Stimulated activated CD8-positive, alpha-beta memory T cell treated with anti-CD3 and anti-CD28 coated beads, Interleukin-15, amount 100 ng/mL, for 1 hour (primary cell): ENCODE measurements around the gene NME3.

Experiments
- DNase-seq: peaks from one replicate; pipeline ENCODE4 v3.0.0-alpha.2; 2020; ENCODE audit warnings: low read depth

NME3 gene

DNA sequence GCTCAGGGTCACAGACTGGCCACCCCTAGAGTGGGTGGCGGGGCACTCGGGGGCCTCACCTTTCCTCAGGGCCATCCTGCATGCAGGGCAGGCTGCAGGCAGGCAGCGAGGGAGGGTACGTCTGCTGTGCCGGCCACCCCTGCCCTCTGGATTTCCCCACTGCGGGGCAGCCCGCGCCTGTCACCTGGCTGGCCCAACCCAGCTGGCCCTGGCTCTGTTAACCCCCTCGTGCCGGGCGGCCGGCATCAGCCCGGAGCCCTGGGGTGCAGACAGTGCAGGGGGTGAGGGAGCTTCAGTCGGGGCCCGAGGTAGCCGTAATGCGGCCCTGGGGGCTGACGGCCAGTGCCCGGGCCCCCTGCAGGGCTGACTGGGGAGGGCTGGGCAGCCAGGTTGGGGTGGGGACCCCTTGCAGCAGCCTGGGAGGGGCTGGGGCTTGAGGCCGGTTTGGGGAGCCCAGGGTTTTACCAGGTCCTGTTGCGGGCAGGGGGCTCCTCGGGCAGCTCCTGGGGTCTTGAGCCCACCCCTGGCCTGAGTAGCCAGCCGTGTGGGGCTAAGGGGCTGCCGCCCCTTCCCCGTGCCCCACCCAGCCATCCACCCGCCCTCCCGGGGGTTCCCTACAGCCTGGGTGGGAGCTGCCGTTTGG is 22.4 kb upstream of the NME3 start, which contains the start of gene IGFALS:
Gene IGFALS, minus strand, starts transcription at position 128 of the 643 bp plus-strand sequence. Its CDS starts 53 bp downstream, at position 75.
- no peak for DNase-seq

GRCh38 chr16:1792836-1793577 is 21.7 kb upstream of the NME3 start:
- no peak for DNase-seq

DNA sequence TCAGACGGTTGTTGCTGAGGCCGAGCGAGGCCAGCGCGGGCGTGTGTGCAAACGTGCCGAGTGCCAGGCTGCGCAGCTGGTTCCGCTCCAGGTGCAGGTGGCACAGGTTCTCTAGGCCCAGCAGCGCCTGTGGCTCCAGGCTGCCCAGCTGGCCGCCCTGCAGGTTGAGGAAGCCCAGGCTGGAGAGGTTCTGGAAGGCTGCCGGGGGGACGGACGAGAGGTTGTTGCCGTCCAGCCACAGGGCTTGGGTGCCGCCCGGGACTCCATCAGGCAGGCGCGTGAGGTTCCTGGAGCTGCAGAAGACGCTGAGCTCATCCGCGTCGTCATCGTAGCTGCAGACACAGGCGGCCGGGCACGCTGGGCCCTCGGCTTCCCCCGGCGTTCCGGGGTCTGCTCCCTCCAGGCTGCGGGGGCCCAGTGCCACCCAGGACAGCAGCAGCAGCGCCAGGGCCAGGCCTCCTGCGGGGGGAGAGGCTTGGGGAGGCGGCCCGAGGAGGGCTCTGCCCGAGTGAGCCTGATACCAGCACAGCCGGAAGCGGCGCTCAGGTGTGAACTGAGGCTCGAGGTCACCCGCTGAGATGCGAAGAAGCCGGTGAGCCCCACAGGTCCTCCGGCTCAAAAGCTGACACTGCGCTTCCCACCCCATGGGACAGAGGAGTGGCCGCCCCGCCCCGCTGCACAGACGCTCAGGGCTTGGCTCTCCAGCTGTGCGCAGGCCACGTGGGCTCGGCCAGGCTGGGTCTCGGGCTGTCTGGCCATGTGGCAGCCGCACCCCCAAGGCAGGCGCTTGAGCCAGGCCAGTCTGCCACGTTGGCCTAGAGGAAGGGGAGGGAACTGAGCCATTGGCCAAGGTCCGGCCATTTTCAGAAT is 20.8 kb upstream of the NME3 start:
- no peak for DNase-seq

DNA sequence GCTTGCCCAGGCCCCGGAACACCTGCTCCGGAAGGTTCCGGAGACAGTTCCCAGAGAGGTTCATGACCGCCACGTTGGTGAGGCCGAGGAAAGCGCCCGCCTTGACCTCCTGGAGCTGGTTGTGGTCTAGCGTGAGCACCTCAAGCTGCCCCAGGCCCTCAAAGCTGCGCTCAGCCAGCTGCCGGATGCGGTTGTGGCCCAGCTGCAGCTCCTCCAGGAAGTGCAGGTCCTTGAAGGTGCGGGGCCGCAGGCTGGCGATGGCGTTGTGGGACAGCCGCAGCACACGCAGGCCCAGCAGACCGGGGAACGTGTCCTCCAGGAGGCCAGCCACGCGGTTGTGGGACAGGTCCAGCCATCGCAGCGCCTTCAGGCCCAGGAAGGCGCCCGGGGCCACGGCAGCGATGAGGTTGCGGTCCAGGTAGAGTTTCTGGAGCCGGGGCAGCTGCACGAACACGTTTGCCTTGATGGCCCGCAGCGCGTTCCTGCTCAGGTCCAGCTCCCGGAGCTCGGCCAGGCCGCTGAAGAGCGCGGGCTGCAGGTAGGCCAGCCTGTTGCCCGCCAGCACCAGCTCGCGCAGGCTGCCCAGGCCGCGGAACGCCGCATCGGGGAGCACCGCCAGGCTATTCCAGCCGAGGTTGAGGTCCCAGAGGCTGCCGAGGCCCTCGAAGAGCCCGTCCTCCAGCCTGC is 20.1 kb upstream of the NME3 start:
- no peak for DNase-seq

GRCh38 chr16:1790611-1791255 is 19.4 kb upstream of the NME3 start:
- no peak for DNase-seq

DNA sequence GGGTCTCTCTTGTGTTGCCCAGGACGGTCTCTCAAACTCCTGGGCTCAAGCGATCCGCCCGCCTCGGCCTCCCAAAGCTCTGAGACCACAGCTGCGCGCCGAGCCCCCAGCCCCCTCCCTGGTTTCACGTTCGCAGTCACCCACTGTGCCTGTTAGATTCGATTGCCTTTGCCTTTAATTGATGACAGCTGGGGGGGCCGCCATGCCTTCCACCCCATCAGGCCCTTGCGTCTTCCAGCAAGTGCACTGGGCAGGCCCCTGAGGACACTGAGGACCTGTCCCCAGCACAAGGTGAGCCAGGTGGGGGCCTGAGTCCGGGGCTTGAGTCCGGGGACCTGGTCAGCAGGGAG is 18.9 kb upstream of the NME3 start:
- DNase-seq, result no peak

DNA sequence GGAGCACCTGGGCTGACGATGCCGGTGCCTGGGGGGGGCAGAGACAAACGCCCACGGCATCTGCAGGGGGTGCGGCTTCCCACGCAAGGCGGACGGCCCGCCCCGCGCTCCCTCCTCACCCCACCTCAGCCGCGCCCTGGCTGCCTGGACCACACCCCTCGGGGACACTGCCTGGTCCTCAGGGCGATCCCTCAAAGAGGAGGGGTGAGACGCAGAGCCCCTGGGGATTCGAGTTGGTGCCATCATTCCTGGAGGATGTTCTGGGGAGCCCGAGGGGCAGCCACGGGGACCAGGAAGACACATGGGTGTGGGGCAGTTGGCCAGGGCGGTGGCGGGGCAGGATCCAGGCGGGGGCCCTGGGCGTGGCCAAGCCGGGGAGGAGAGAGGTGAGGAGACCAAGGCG is 18.3 kb upstream of the NME3 start:
- no peak for DNase-seq

- no peak for DNase-seq
Measured at GRCh38 chr16:1788708-1789100, 17.4 kb upstream of the NME3 start.

DNA sequence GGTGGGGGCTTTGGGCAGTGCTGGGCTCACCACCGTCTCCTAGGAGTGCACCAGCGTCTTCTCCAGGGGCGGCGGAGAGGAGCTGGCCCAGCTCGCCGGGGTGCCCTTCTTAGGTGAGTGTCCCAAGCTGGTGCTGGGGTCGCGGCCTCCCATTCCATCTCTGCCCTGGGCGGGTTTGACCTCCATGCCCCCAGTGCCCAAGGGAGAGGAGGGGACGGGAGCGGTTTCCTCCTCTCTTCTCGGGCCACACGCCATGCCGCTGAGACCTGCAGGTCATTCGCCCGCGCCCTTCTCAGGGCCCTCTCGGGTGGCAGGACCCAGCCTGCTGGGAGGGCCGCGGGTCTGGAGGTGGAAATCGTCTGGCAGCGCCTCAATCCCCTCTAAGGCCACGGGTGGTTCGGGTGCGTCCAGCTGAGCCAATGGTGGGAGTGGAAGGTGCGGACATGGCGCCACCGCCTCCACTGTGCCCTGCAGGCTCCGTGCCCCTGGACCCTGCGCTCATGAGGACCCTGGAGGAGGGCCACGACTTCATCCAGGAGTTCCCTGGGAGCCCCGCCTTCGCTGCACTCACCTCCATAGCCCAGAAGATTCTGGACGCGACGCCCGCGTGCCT is 16.9 kb upstream of the NME3 start:
- no peak for DNase-seq

DNA sequence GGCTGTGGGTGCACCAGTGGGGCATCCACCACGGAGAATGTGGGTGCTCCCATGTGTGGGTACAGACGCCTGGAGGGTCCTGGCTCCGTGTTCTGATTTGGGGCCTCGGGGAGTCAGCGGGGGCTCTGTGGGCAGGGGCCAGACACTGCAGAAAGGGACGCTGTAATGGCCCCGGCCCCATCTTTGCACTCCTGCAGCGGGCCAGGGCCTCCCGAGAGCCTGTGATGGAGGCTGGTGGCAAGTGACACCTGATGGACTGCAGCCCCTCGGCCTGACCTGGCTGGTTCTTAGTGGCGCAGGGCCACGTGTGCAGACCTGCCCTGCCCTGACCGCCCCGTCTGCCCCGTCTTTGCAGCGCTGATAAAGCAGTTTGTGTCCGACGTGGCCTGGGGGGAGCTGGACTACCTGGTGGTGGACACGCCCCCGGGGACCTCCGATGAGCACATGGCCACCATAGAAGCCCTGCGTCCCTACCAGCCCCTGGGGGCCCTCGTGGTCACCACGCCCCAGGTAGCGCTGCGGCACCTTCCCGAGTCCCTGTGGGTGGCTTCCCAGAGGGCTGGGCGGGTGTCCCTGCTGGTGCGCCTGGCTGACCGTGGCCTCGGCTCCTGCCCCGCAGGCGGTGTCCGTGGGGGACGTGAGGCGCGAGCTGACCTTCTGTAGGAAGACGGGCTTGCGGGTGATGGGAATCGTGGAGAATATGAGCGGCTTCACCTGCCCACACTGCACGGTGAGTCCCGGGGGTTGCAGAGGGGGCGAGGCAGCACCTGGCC is 16.2 kb upstream of the NME3 start:
- DNase-seq, result no peak

DNA sequence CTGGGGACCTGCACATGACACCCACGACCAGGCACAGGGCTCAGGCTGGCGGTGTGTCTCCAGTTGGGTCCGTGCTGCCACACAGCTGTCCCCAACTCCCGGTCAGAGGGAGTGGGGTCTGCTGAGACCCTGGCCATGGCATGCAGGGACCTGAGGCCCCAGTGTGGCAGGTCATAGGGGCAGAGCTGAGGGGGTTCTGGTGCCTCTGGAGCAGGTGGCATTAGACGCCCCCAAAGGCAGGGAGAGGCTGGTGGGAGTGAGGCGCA is 15.6 kb upstream of the NME3 start:
- no peak for DNase-seq

DNA sequence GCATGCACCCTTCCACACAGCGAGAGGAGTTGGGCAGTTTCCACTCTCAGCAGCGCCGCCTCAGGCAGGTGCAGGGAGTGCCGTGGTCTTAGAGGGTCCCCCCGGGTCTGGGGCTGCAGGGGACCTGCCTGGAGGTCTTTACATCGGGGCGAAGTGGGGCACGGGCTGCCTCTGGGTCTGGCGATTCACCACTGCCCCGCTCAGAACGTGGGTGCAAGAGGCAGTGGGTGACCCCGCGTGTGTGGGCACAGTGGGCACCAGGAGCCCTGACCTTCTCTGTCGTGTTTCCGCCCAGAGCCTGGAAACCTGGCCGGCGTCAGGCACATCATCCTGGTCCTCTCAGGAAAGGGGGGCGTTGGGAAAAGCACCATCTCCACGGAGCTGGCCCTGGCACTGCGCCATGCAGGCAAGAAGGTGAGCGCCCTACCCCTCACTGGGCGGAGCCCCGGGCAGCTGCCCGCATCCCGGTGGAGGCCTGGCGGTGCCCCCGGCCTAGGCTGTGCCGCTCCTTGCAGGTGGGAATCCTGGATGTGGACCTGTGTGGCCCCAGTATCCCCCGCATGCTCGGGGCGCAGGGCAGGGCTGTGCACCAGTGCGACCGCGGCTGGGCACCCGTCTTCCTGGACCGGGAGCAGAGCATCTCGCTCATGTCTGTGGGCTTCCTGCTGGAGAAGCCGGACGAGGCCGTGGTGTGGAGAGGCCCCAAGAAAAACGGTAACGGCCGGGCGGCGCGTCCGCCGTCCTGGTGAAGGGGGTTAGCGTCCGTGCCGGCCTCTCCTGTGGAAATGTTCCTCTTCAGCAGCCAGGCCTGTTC is 15.1 kb upstream of the NME3 start:
- DNase-seq, result no peak

GRCh38 chr16:1785846-1786170 is 14.5 kb upstream of the NME3 start:
- no peak for DNase-seq

- DNase-seq, result no peak
Measured at GRCh38 chr16:1784977-1785845, 13.9 kb upstream of the NME3 start.

GRCh38 chr16:1782408-1783264 is 11.3 kb upstream of the NME3 start, which contains the start of the genes NUBP2 and SPSB3:
TSS of gene NUBP2 (plus strand) at chr16:1782960. CDS start at chr16:1783021, 61 bp downstream.
TSS of gene SPSB3 (minus strand) at chr16:1782571. CDS start at chr16:1781483, 1,088 bp downstream.
- DNase-seq, result peak; percentile 95

DNA sequence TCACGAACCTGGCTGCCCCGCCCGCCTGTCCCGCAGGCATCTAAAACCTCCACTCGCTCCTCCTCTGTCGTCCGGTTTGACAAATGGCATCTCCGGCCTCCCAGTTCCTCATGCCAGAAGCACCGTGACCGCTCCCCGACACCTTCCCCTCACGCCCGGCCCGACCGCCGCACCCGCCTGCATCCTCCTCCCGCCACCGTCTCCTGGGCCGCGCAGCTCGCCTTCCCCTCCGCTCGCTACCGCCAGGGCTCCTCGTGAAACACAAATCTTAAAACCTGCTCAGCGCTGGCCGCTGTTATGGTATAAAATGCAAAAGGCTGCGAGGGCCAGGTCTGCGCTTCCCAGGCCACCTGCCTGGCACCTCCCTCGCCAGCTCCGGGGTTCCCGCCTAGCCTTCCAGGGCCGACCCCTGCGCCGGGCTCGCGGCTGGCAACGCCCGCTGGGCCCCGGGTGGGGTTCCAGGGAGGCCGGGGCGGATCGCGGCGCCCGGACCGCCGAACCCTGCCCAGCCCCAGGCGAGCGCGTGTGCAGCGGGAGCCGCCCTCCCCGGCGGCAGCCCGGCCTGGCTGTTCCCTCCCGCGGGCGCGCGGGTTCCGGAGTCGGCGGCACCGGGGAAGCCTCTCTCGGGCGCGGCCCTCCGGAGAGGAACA is 10.5 kb upstream of the NME3 start:
- no peak for DNase-seq

DNA sequence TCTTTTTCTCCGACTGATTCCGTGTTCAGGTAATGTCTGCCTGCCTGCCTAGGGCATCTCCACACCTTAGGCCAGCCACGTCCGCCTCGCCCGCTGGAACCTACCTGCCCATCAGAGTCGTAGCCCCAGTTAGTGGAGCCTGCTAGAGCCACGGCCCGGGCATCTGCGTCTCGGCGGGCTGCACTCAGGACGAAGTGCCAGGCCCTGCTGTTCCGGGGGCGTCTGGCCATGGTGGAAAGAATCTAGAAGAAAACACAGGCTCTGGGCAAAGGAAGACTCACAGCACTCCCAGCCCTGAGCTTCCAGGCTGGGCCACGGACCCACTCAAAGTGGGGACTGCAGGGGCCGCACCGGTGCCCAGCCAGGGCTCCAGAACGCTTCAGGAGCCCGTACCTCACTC is 9.9 kb upstream of the NME3 start:
- no peak for DNase-seq
